SU-DHL-6 (cell line): ENCODE measurements around the gene PROS1.
"Not testable (repeated sequence)": the region's sequence is repeated elsewhere in the genome, so short reads cannot be mapped to it uniquely, and the experiment has no call there.

ENCODE experiments used
- EZH2phosphoT487 ChIP-seq: fragments of 200-600 bp; sonication (generic), shearing (Covaris generic); conservative IDR thresholded peaks from 2 replicates; pipeline ENCODE4 v1.6.1; 2018; ENCODE audit warnings: mild to moderate bottlenecking, antibody characterized with exemption, low read length, moderate library complexity, mixed read lengths
- TF ChIP-seq, protein P1 (sequence below): fragments of 200-600 bp; sonication (generic); IDR thresholded peaks from one replicate; pipeline ENCODE4 v1.5.1; 2017; ENCODE audit warnings: antibody characterized with exemption, mild to moderate bottlenecking, low read length, moderate library complexity; ENCODE audit not compliant: insufficient read depth, poor library complexity, severe bottlenecking

DNA sequence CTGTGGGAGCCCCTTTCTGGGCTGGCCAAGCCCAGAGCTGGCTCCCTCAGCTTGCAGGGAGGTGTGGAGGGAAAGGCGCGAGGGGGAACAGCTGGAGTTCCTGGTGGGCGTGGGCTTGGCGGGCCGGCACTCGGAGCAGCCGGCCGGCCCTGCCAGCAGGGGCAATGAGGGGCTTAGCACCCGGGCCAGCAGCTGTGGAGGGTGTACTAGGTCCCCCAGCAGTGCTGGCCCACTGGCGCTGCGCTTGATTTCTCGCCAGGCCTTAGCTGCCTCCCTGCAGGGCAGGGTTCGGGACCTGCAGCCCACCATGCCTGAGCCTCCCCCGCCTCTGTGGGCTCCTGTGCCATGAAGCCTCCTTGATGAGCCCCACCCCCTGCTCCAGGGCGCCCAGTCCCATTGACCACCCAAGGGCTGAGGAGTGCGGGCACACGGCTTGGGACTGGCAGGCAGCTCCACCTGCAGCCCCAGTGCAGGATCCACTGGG, 56.1 kb downstream of the PROS1 start:
- TF ChIP-seq, protein P1, sequence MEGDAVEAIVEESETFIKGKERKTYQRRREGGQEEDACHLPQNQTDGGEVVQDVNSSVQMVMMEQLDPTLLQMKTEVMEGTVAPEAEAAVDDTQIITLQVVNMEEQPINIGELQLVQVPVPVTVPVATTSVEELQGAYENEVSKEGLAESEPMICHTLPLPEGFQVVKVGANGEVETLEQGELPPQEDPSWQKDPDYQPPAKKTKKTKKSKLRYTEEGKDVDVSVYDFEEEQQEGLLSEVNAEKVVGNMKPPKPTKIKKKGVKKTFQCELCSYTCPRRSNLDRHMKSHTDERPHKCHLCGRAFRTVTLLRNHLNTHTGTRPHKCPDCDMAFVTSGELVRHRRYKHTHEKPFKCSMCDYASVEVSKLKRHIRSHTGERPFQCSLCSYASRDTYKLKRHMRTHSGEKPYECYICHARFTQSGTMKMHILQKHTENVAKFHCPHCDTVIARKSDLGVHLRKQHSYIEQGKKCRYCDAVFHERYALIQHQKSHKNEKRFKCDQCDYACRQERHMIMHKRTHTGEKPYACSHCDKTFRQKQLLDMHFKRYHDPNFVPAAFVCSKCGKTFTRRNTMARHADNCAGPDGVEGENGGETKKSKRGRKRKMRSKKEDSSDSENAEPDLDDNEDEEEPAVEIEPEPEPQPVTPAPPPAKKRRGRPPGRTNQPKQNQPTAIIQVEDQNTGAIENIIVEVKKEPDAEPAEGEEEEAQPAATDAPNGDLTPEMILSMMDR = not testable (repeated sequence)
- TF ChIP-seq EZH2phosphoT487 = not testable (repeated sequence)
